HEK293 (cell line): ENCODE data around the gene NAT14.

Experiments used
- CTCF ChIA-PET: fragments of 350-600 bp; formaldehyde crosslinking; extraction: SDS; loops from one replicate; lab custom pipeline; 2021; ENCODE audit warnings: antibody characterized with exemption; lab: Yijun Ruan, JAX
- POLR2A ChIA-PET: fragments of 300-600 bp; formaldehyde crosslinking; extraction: SDS; loops from one replicate; lab custom pipeline; 2020; ENCODE audit warnings: antibody characterized with exemption, inconsistent platforms; lab: Yijun Ruan, JAX
- H3K27ac ChIP-seq: fragments of 200-500 bp; sonication (Bioruptor generic); 2 replicates; pipeline ENCODE4 v1.5.1; 2014; ENCODE audit warnings: low read depth, low read length, control low read depth, inconsistent platforms; ENCODE audit errors: extremely low read depth
- H3K36me3 ChIP-seq, 2 experiments: fragments of 200-500 bp in 1 of 2; sonication (Bioruptor generic) in 1 of 2; 1 replicate in 1 of 2; 2 replicates in 1 of 2; pipeline ENCODE4 v1.5.1; 2014 to 2017; ENCODE audit warnings: inconsistent platforms in 2 of 2, low read length in 2 of 2; ENCODE audit not compliant: control insufficient read depth in 2 of 2, insufficient read depth in 1 of 2
- H3K4me1 ChIP-seq: fragments of 200-500 bp; sonication (Bioruptor generic); 2 replicates; pipeline ENCODE4 v1.5.1; 2014; ENCODE audit warnings: mild to moderate bottlenecking, low read length, inconsistent platforms; ENCODE audit not compliant: control insufficient read depth, insufficient read depth
- H3K4me3 ChIP-seq: 2 replicates; pipeline ENCODE4 v1.5.1; 2011; ENCODE audit warnings: low read depth, mild to moderate bottlenecking, control low read depth, low read length, moderate library complexity
- H3K9me3 ChIP-seq: fragments of 200-500 bp; sonication (Bioruptor generic); 2 replicates; pipeline ENCODE4 v1.5.1; 2014; ENCODE audit warnings: low read depth, low read length, inconsistent platforms; ENCODE audit not compliant: control insufficient read depth, insufficient read depth
- BCL11B ChIP-seq: fragments of 450-650 bp; formaldehyde crosslinking; IDR thresholded peaks from 2 replicates; pipeline ENCODE4 v1.5.1; 2016; ENCODE audit warnings: low read depth, missing biosample characterization, missing genetic modification characterization
- GLI2 ChIP-seq: fragments of 450-650 bp; formaldehyde crosslinking; IDR thresholded peaks from 2 replicates; pipeline ENCODE4; 2017; ENCODE audit warnings: missing biosample characterization, missing genetic modification characterization, low read depth, borderline replicate concordance
- OVOL3 ChIP-seq: fragments of 450-650 bp; formaldehyde crosslinking; IDR thresholded peaks from 2 replicates; pipeline ENCODE4 v1.5.1; 2016; ENCODE audit warnings: missing biosample characterization, missing genetic modification characterization
- RBAK ChIP-seq: fragments of 450-650 bp; formaldehyde crosslinking; IDR thresholded peaks from 2 replicates; pipeline ENCODE4 v1.5.1; 2016; ENCODE audit warnings: missing biosample characterization, missing genetic modification characterization
- SP2 ChIP-seq: fragments of 450-650 bp; formaldehyde crosslinking; IDR thresholded peaks from 2 replicates; pipeline ENCODE4 v1.5.1; 2016; ENCODE audit warnings: missing biosample characterization, missing genetic modification characterization
- SP3 ChIP-seq: fragments of 450-650 bp; formaldehyde crosslinking; IDR thresholded peaks from 2 replicates; pipeline ENCODE4 v1.5.1; 2016; ENCODE audit warnings: missing biosample characterization, missing genetic modification characterization
- ZBTB7A ChIP-seq: fragments of 450-650 bp; formaldehyde crosslinking; IDR thresholded peaks from 2 replicates; pipeline ENCODE4 v1.5.1; 2016; ENCODE audit warnings: low read depth, missing biosample characterization, missing genetic modification characterization
- ZFP37 ChIP-seq: fragments of 450-650 bp; formaldehyde crosslinking; IDR thresholded peaks from 2 replicates; pipeline ENCODE4 v1.5.1; 2016; ENCODE audit warnings: missing biosample characterization, missing genetic modification characterization
- ZNF140 ChIP-seq: fragments of 450-650 bp; formaldehyde crosslinking; IDR thresholded peaks from 2 replicates; pipeline ENCODE4 v1.5.1; 2016; ENCODE audit warnings: missing biosample characterization, missing genetic modification characterization
- ZNF2 ChIP-seq: fragments of 450-650 bp; formaldehyde crosslinking; IDR thresholded peaks from 2 replicates; pipeline ENCODE4 v1.5.1; 2016; ENCODE audit warnings: missing biosample characterization, missing genetic modification characterization
- ZNF280D ChIP-seq: fragments of 450-650 bp; formaldehyde crosslinking; IDR thresholded peaks from 2 replicates; pipeline ENCODE4 v1.5.1; 2016; ENCODE audit warnings: missing biosample characterization, missing genetic modification characterization
- ZNF394 ChIP-seq: fragments of 450-650 bp; formaldehyde crosslinking; IDR thresholded peaks from 2 replicates; pipeline ENCODE4 v1.5.1; 2016; ENCODE audit warnings: missing biosample characterization, missing genetic modification characterization, mild to moderate bottlenecking, moderate library complexity, borderline replicate concordance
- ZNF513 ChIP-seq: fragments of 450-650 bp; IDR thresholded peaks from 2 replicates; pipeline ENCODE4 v1.5.1; 2018; ENCODE audit warnings: missing biosample characterization, missing genetic modification characterization
- ZNF580 ChIP-seq: fragments of 450-650 bp; formaldehyde crosslinking; IDR thresholded peaks from 2 replicates; pipeline ENCODE4 v1.5.1; 2016; ENCODE audit warnings: missing biosample characterization, missing genetic modification characterization
- ZNF623 ChIP-seq: fragments of 450-650 bp; formaldehyde crosslinking; IDR thresholded peaks from 2 replicates; pipeline ENCODE4 v1.5.1; 2016; ENCODE audit warnings: missing biosample characterization, missing genetic modification characterization
- ZNF768 ChIP-seq: fragments of 450-650 bp; formaldehyde crosslinking; IDR thresholded peaks from 2 replicates; pipeline ENCODE4 v1.5.1; 2018; ENCODE audit warnings: missing biosample characterization, mild to moderate bottlenecking, missing genetic modification characterization
- ZNF776 ChIP-seq: fragments of 450-650 bp; formaldehyde crosslinking; IDR thresholded peaks from 2 replicates; pipeline ENCODE4 v1.5.0; 2017; ENCODE audit warnings: missing biosample characterization, missing genetic modification characterization, borderline replicate concordance
- TF ChIP-seq, protein P1 (sequence below): sonication (generic); formaldehyde crosslinking; IDR thresholded peaks from 2 replicates; pipeline ENCODE4 v1.8.1; 2022; ENCODE audit warnings: mild to moderate bottlenecking, moderate library complexity, missing genetic modification reagents
- TF ChIP-seq, protein P2 (sequence below): fragments of 450-650 bp; formaldehyde crosslinking; IDR thresholded peaks from 2 replicates; pipeline ENCODE4 v1.5.1; 2016; ENCODE audit warnings: missing biosample characterization, missing genetic modification characterization
- TF ChIP-seq, protein P3 (sequence below): fragments of 450-650 bp; formaldehyde crosslinking; IDR thresholded peaks from 2 replicates; pipeline ENCODE4 v1.5.1; 2017; ENCODE audit warnings: missing biosample characterization, missing genetic modification characterization
- TF ChIP-seq, protein P4 (sequence below): fragments of 450-650 bp; formaldehyde crosslinking; IDR thresholded peaks from 2 replicates; pipeline ENCODE4 v1.5.1; 2016; ENCODE audit warnings: missing biosample characterization, missing genetic modification characterization
- TF ChIP-seq, protein P5 (sequence below): fragments of 450-650 bp; formaldehyde crosslinking; IDR thresholded peaks from 2 replicates; pipeline ENCODE4 v1.5.1; 2016; ENCODE audit warnings: missing biosample characterization, missing genetic modification characterization

Gene NAT14

DNA sequence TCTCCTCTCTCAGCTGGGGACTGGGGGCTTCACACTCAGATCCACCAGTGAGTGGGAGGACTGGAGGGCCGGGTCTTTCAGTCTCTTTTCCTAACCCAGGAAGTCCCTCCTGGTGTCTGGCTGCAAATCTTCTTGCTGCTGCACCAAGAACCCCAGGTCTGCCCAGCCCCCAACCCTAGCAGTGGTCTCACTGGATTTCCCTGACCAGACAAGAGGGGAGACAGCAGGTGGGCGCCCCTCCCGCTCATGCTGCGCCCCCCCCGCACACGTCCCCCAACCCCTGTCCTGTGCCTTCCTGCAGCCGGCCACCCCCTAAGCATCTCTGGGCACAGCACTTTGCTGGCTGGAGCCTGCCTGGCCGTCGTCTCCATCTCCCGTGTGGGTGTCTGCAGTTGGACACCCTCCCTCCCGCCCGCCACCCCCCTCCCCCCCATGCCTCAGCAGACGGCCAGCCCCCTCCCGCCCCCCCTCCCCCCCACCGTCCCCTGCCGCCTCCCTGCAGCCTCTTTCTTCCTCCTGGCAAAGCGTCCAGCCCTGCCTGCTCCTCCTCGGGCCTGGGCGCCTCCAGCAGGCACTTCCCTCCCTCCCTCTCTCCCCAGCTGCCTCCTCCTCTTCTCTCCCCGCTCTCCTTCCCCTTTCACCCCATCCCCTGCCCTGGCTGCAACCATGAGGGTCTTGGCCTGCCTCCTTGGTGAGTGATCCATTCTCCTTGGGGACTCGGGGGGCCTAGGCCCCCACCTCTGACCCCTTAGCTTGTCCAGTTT, 3.1 kb downstream of the NAT14 start, which contains the start of gene SSC5D:
TSS of gene SSC5D (plus strand) at position 513 of the 764 bp plus-strand sequence. CDS start at position 667, 154 bp downstream.
- no peaks in the 10 kb centered on the region for H3K36me3 ChIP-seq
- peak within 1 kb of the TSS; percentile 45 for H3K27ac ChIP-seq
- H3K4me1 ChIP-seq, result peaks cover 23% of the 10 kb centered on the region
- H3K9me3 ChIP-seq, result no peaks in the 10 kb centered on the region
- POLR2A ChIA-PET, result interaction anchor here (0.7 to 2.5 kb wide), 6 partner anchors 12 to 229 kb away, joined by 3 to 24 read pairs (median 6); partner anchors contain the start of genes FIZ1, KMT5C, PPP6R1 and TMEM238
- CTCF ChIA-PET, result interaction anchor here (0.6 to 4.3 kb wide), 7 partner anchors 16 to 328 kb away, joined by 3 to 42 read pairs (median 3); partner anchors contain the start of gene ZNF865
- H3K4me3 ChIP-seq, result no peak within 1 kb of the TSS
- TF ChIP-seq BCL11B (tag by site-specific recombination) (peak; percentile 67; the same call in 1 of the 2 replicates), ZNF2 (tag by site-specific recombination) (no peak), OVOL3 (tag by site-specific recombination) (no peak), ZNF394 (tag by site-specific recombination) (no peak), SP3 (tag by site-specific recombination) (no peak), ZNF280D (tag by site-specific recombination) (no peak), ZBTB7A (tag by site-specific recombination) (0 out of 2 replicates have a peak, but pooled peaks have one; percentile 24), RBAK (tag by site-specific recombination) (no peak), SP2 (tag by site-specific recombination) (no peak), ZNF513 (tag by site-specific recombination) (no peak), ZNF140 (tag by site-specific recombination) (no peak), ZNF768 (tag by site-specific recombination) (0 out of 2 replicates have a peak, but pooled peaks have one; percentile 34), ZNF623 (tag by site-specific recombination) (peak; percentile 28), GLI2 (tag by site-specific recombination) (no peak), ZNF580 (tag by site-specific recombination) (peak; percentile 23; the same call in 1 of the 2 replicates), ZFP37 (tag by site-specific recombination) (peak; percentile 81; the same call in 1 of the 2 replicates), ZNF776 (tag by site-specific recombination) (no peak)
- TF ChIP-seq, protein P1, sequence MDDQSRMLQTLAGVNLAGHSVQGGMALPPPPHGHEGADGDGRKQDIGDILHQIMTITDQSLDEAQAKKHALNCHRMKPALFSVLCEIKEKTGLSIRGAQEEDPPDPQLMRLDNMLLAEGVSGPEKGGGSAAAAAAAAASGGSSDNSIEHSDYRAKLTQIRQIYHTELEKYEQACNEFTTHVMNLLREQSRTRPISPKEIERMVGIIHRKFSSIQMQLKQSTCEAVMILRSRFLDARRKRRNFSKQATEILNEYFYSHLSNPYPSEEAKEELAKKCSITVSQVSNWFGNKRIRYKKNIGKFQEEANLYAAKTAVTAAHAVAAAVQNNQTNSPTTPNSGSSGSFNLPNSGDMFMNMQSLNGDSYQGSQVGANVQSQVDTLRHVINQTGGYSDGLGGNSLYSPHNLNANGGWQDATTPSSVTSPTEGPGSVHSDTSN, result no peak
- TF ChIP-seq, protein P2, sequence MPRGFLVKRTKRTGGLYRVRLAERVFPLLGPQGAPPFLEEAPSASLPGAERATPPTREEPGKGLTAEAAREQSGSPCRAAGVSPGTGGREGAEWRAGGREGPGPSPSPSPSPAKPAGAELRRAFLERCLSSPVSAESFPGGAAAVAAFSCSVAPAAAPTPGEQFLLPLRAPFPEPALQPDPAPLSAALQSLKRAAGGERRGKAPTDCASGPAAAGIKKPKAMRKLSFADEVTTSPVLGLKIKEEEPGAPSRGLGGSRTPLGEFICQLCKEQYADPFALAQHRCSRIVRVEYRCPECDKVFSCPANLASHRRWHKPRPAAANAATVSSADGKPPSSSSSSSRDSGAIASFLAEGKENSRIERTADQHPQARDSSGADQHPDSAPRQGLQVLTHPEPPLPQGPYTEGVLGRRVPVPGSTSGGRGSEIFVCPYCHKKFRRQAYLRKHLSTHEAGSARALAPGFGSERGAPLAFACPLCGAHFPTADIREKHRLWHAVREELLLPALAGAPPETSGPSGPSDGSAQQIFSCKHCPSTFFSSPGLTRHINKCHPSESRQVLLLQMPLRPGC (tag by site-specific recombination), result no peak
- TF ChIP-seq, protein P3, sequence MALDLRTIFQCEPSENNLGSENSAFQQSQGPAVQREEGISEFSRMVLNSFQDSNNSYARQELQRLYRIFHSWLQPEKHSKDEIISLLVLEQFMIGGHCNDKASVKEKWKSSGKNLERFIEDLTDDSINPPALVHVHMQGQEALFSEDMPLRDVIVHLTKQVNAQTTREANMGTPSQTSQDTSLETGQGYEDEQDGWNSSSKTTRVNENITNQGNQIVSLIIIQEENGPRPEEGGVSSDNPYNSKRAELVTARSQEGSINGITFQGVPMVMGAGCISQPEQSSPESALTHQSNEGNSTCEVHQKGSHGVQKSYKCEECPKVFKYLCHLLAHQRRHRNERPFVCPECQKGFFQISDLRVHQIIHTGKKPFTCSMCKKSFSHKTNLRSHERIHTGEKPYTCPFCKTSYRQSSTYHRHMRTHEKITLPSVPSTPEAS (tag by site-specific recombination), result peak; percentile 31; the same call in 1 of the 2 replicates
- TF ChIP-seq, protein P4, sequence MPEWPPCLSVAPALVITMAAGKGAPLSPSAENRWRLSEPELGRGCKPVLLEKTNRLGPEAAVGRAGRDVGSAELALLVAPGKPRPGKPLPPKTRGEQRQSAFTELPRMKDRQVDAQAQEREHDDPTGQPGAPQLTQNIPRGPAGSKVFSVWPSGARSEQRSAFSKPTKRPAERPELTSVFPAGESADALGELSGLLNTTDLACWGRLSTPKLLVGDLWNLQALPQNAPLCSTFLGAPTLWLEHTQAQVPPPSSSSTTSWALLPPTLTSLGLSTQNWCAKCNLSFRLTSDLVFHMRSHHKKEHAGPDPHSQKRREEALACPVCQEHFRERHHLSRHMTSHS (tag by site-specific recombination), result no peak
- TF ChIP-seq, protein P5, sequence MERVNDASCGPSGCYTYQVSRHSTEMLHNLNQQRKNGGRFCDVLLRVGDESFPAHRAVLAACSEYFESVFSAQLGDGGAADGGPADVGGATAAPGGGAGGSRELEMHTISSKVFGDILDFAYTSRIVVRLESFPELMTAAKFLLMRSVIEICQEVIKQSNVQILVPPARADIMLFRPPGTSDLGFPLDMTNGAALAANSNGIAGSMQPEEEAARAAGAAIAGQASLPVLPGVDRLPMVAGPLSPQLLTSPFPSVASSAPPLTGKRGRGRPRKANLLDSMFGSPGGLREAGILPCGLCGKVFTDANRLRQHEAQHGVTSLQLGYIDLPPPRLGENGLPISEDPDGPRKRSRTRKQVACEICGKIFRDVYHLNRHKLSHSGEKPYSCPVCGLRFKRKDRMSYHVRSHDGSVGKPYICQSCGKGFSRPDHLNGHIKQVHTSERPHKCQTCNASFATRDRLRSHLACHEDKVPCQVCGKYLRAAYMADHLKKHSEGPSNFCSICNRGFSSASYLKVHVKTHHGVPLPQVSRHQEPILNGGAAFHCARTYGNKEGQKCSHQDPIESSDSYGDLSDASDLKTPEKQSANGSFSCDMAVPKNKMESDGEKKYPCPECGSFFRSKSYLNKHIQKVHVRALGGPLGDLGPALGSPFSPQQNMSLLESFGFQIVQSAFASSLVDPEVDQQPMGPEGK (tag by site-specific recombination), result peak; percentile 37; the same call in 1 of the 2 replicates
